A673 (cell line): ENCODE measurements around the gene SLC17A2. TPM values are rescaled to one million over a fixed set of nuclear protein-coding genes. Genes with fewer than 3 reads are reported as not detected.

Source experiments
- BruUV-seq: library from RNA; stranded (reverse); fragments of 400-500 nt; replicated peaks from 2 replicates; lab custom pipeline; 2021; lab: Mats Ljungman, UMichigan
- CTCF ChIA-PET: fragments of 300-600 bp; sonication (Branson Sonifier 250); formaldehyde crosslinking; loops from one replicate; lab custom pipeline; 2022; ENCODE audit warnings: antibody characterized with exemption; lab: Charles Lee
- POLR2A ChIA-PET: fragments of 300-600 bp; sonication (Branson Sonifier 250); formaldehyde crosslinking; loops from one replicate; lab custom pipeline; 2022; ENCODE audit warnings: antibody characterized with exemption; ENCODE audit not compliant: low non-redundant PET; lab: Charles Lee
- DNase-seq: peaks from one replicate; pipeline ENCODE4 v3.0.0-alpha.2; 2015; ENCODE audit warnings: low spot score
- H3K27ac ChIP-seq: fragments of 200-600 bp; sonication (generic); 2 replicates; pipeline ENCODE4 v1.5.1; 2016; ENCODE audit warnings: mixed run types, low read depth, mild to moderate bottlenecking, mixed read lengths, antibody characterized with exemption, low read length; ENCODE audit not compliant: poor library complexity, severe bottlenecking
- H3K27me3 ChIP-seq: fragments of 200-600 bp; sonication (generic); replicated peaks from 2 replicates; pipeline ENCODE4 v1.6.1; 2017; ENCODE audit warnings: mixed run types, low read depth, mild to moderate bottlenecking, mixed read lengths, antibody characterized with exemption, low read length; ENCODE audit not compliant: insufficient read depth, poor library complexity
- H3K36me3 ChIP-seq: fragments of 200-600 bp; sonication (generic); 2 replicates; pipeline ENCODE4 v1.6.1; 2016; ENCODE audit warnings: mixed run types, mild to moderate bottlenecking, mixed read lengths, antibody characterized with exemption, low read length; ENCODE audit not compliant: insufficient read depth, poor library complexity, severe bottlenecking
- H3K4me1 ChIP-seq: fragments of 200-600 bp; sonication (generic); 2 replicates; pipeline ENCODE4 v1.6.1; 2017; ENCODE audit warnings: mixed run types, mild to moderate bottlenecking, mixed read lengths, antibody characterized with exemption, low read length; ENCODE audit not compliant: insufficient read depth, poor library complexity, severe bottlenecking
- H3K4me3 ChIP-seq: fragments of 200-600 bp; sonication (generic); 2 replicates; pipeline ENCODE4 v1.5.1; 2016; ENCODE audit warnings: low read depth, mixed run types, mild to moderate bottlenecking, mixed read lengths, low read length; ENCODE audit not compliant: poor library complexity, severe bottlenecking
- H3K9me3 ChIP-seq: fragments of 200-600 bp; sonication (generic); 2 replicates; pipeline ENCODE4 v1.6.1; 2016; ENCODE audit warnings: mixed run types, low read depth, mild to moderate bottlenecking, mixed read lengths, antibody characterized with exemption, low read length; ENCODE audit not compliant: poor library complexity, severe bottlenecking
- CTCF ChIP-seq: fragments of 300-800, 200-600 bp; sonication (generic); conservative IDR thresholded peaks from 2 replicates; pipeline ENCODE4 v1.5.1; 2017; ENCODE audit warnings: low read depth, mild to moderate bottlenecking, antibody characterized with exemption, low read length, moderate library complexity, mixed read lengths
- EZH2 ChIP-seq: fragments of 200-600 bp; sonication (generic); IDR thresholded peaks from 2 replicates; pipeline ENCODE4 v1.6.1; 2017; ENCODE audit warnings: borderline replicate concordance, low read depth, mild to moderate bottlenecking, mixed read lengths, antibody characterized with exemption, low read length; ENCODE audit not compliant: poor library complexity, severe bottlenecking
- intact Hi-C: fragments of 100-400 bp; cut with micrococcal nuclease; formaldehyde crosslinking; loops from one replicate; pipeline ENCODE4 v1.10.0; 2022; ENCODE audit not compliant: unreplicated experiment
- total RNA-seq: library from RNA; stranded (reverse); gene quantifications from 2 replicates; pipeline ENCODE4 v1.2.3, GENCODE V29; 2021

Gene SLC17A2
- total RNA-seq, 1 experiment from 2014 or later, result not detected

GRCh38 chr6:25968769-25969168 is 38.3 kb upstream of the SLC17A2 start:
- H3K4me3 ChIP-seq, result no peak overlapping the region
- BruUV-seq, result no TSS peak
- no peak overlapping the region for H3K27ac ChIP-seq
- H3K27me3 ChIP-seq, result no peaks in the 10 kb centered on the region
- ChIA-PET POLR2A (interaction anchor here (0.7 kb wide), 1 partner anchor 750 kb away, joined by 4 read pairs; no protein-coding TSS in a partner anchor), CTCF (no interaction called here)
- peaks cover 33% of the 10 kb centered on the region for H3K4me1 ChIP-seq
- intact Hi-C loops, result no loop called here
- TF ChIP-seq EZH2, result no peak
- TF ChIP-seq CTCF, result no peak
- peaks cover 66% of the 10 kb centered on the region for H3K36me3 ChIP-seq
- DNase-seq, result no peak
- H3K9me3 ChIP-seq, result no peaks in the 10 kb centered on the region

- POLR2A ChIA-PET, result interaction anchor here (0.6 kb wide), 1 partner anchor 822 kb away, joined by 3 read pairs; no protein-coding TSS in a partner anchor
Observed at GRCh38 chr6:25966711-25967110, 36.2 kb upstream of the SLC17A2 start.

GRCh38 chr6:25965058-25965457 is 34.6 kb upstream of the SLC17A2 start:
- Histone ChIP-seq H3K27me3 (no peaks in the 10 kb centered on the region), H3K36me3 (peaks cover 37% of the 10 kb centered on the region), H3K4me1 (peaks cover 21% of the 10 kb centered on the region), H3K27ac (no peak overlapping the region), H3K9me3 (no peaks in the 10 kb centered on the region), H3K4me3 (no peak overlapping the region)
- POLR2A ChIA-PET, result no interaction called here
- no peak for DNase-seq
- no TSS peak for BruUV-seq
- CTCF ChIA-PET, result no interaction called here
- TF ChIP-seq CTCF (no peak), EZH2 (no peak)
- intact Hi-C loops, result no loop called here

More at GRCh38 chr6:25966711-25967110, 36.2 kb upstream of the SLC17A2 start:
- no peak overlapping the region for H3K4me3 ChIP-seq
- no TSS peak for BruUV-seq
- peaks cover 46% of the 10 kb centered on the region for H3K36me3 ChIP-seq
- CTCF ChIA-PET, result no interaction called here
- TF ChIP-seq CTCF (no peak), EZH2 (no peak)
- H3K9me3 ChIP-seq, result no peaks in the 10 kb centered on the region
- intact Hi-C loops, result no loop called here
- H3K27me3 ChIP-seq, result no peaks in the 10 kb centered on the region
- no peak overlapping the region for H3K27ac ChIP-seq
- peaks cover 35% of the 10 kb centered on the region for H3K4me1 ChIP-seq
- no peak for DNase-seq
